NK-92 treated with Interleukin-12 subunit alpha and Interleukin-12 subunit beta, amount 100 ng/mL, for 24 hours (cell line): ENCODE results near the gene GDI1.

ENCODE experiments used
- DNase-seq: peaks from one replicate; lab custom pipeline; 2025; lab: John Stamatoyannopoulos, UW

The GDI1 gene

DNA sequence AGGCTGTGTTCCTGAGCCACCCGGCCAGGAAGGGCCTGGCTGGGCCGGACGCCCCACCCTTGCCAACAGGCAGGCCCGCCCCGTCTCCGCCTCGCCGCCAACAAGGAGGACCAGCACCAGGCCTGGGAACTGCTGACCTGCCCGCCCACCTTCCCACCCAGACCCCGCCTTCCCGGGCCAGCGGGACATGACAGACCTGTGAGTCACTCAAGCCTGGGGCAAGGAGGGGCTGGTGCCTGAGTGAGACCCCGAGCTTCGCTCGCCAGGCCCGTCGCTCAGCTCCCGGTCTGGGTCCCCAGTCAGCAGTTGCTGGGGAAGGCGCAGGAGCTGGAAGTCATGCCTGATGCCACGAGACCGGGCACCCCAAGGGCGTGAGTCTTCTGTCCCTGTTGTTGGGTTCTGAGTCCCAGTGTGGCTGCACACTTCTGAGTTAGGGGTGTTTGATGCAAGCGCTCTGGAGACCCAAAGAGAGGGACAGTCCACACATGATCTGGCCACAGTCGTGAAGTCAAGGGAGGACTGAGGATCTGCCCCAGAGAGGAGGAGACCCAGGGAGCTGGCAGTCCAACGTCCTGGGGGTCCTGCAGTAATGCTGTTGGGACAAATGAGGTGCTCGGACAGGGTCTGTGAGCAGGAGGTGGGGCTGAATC, 27.6 kb upstream of the GDI1 start, which contains the start of gene DNASE1L1:
Gene DNASE1L1 (minus strand): TSS at position 33 of the 650 bp plus-strand sequence. CDS start 3,686 bp downstream, outside the sequence.
- DNase-seq: no peak

DNA sequence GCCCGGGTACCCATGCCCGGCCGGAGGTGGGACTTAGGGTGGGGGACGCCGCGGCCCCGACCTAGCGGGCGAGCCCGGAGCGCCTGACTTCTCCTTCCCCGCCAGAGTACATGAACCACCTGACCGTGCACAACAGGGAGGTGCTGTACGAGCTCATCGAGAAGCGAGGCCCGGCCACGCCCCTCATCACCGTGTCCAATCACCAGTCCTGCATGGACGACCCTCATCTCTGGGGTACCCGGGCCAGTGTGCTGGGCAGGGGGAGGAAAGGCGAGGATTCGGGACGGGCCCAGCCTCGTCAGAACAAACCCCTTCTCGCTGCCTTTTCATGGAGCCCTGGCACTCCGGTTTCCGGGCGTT, 25.0 kb upstream of the GDI1 start:
- DNase-seq: peak; percentile 53

DNA sequence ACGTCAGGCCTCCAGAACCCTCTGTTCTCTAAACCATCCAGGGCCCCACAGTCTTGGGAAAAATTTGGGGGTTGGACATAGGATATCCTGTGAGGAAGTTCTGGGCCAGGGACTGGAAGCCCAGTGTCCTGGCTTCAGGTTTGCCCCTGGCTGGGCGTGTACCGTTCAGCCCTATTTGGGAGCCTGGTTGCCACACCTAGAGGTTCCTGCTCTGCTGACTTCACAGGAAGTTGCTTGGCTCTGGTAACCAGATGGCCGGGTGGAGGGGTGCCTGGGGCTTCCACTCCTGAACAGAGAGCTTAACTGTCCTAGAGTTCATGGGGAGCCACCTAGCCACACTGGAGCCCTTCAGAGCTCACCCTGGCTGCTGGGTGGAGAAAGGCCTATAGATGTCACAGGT, 24.5 kb upstream of the GDI1 start:
- peak; percentile 13 for DNase-seq

DNA sequence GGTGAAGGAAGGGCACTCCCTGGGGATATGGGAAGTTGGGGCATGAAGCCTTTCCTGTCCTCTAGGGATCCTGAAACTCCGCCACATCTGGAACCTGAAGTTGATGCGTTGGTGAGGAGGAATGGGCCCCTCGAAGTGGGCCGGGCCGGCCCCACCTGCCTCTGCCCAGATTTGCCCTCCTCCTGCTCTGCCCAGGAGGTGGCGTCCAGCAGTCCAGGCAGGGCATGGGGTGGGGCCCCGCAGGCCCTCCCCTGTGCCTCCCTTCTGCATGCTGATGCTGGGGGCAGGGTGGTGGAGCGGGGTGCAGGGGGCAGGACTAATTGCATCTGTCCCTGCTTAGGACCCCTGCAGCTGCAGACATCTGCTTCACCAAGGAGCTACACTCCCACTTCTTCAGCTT, 23.8 kb upstream of the GDI1 start:
- DNase-seq: no peak

DNA sequence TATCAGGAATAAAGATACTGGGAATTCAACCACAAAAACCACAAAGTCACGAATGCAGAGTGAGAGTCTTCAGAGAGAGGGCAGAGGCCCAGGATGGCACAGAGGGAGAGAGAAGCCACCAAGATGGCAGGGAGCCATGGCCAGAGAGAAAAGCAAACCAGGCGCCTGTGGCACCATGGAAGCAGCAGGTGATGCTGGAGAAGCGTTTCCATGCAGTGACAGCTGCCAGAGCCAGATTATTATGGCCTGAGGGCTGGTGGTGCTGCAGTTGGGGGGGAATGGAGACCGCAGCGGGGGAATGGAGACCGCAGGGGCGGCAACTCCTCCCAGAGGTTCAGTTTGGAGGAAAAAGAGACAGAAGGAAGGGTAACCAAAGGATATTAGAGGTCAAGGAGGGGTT, 19.8 kb upstream of the GDI1 start:
- DNase-seq: no peak

DNA sequence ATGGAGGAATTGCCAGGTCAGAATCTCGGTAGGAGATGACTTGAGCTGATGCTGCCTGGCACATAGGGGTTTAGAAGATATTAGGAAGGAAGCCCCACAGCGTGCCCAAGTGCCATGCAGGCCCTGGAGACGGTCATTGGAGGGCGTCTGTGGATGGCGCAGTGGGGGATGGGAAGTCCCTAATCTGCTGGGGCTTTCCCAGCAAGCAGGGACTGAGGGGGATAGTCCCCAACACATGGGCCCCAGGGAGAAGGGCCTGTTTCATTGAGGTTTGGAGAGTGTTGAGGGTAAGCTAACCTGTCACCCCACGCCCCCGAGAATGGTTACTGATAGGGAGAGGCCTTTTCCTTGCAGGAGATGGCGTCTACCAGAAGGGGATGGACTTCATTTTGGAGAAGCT, 17.8 kb upstream of the GDI1 start:
- DNase-seq: no peak

DNA sequence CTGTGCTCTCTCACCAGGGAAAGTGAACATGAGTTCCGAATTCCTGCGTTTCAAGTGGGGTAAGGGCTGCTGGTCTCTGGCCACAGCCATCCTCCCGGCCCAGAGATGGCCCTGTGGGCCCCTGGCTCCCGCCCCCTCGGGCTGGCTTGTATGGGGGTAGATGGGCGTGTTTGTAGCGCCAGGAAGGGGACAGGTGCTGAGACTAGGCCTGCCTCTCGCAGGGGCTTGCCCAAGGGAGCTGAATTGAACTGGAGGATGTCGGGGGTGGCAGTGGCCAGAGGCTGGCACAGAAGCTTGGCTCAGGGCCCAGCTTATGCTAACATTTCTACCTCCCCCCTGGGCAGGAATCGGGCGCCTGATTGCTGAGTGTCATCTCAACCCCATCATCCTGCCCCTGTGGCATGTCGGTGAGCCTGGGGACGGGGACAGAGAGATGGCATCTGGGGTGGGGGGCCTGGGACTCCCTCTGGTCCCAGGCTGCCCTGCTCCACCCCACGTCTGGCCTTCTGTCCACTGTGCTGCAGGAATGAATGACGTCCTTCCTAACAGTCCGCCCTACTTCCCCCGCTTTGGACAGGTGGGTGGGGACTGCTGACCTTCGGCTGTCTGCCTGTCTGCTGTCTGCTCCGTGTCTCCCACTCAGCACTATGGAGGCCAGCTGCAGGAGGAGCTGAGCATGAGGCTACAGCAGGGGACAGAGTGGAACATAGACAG, 17.1 kb upstream of the GDI1 start:
- no peak for DNase-seq

DNA sequence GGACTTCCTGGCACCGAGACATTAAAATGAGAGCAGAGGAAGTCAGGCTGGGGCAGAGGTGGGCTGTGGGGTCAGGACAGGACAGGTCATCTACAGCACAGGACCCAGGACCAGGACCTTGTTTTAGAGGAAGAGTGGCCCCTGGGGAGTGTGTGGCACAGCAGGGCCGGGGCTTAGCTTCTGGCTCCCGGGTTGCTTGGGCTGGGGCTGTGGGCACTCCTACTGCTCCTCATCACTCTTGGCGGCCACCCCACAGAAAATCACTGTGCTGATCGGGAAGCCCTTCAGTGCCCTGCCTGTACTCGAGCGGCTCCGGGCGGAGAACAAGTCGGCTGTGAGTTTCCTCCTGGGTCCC, 16.6 kb upstream of the GDI1 start:
- DNase-seq: no peak

DNA sequence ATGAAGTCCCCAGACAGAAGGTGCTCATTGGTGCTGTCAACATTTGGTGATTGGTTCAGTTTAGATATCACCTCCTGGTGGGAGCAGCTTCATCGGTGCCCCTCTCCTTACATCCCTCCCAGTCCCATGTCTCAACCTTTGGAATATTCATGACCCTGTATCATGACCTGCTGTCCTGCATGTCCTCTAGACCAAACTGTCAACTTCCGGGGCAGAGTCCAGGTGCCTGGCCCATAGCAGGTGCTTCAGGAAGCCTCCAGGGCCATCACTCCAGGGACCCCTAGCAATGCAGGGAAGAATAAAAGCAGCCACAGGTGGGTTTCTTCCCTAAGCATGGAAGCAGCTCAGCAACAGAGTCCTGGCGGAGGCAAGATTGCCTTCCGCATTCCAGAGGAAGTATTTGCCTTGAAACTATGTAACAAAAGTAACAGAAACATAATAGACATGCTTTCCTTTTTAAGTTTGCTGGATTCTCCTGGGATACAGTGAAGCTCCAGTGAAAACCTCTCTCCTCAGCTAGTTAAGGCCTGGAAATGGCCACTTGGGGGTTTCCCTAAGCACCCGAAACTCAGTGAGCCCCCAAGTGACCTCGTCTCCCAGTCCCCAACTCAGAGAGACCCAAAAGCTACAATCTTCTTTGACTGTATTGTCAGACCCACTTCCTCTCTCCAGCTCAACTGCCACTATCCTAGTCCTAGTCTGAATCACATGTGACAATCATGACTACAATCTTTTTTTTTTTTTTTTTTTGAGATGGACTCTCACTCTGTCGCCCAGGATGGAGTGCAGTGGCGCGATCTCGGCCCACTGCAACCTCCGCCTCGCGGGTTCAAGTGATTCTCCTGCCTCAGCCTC, 9.8 kb upstream of the GDI1 start:
- no peak for DNase-seq

DNA sequence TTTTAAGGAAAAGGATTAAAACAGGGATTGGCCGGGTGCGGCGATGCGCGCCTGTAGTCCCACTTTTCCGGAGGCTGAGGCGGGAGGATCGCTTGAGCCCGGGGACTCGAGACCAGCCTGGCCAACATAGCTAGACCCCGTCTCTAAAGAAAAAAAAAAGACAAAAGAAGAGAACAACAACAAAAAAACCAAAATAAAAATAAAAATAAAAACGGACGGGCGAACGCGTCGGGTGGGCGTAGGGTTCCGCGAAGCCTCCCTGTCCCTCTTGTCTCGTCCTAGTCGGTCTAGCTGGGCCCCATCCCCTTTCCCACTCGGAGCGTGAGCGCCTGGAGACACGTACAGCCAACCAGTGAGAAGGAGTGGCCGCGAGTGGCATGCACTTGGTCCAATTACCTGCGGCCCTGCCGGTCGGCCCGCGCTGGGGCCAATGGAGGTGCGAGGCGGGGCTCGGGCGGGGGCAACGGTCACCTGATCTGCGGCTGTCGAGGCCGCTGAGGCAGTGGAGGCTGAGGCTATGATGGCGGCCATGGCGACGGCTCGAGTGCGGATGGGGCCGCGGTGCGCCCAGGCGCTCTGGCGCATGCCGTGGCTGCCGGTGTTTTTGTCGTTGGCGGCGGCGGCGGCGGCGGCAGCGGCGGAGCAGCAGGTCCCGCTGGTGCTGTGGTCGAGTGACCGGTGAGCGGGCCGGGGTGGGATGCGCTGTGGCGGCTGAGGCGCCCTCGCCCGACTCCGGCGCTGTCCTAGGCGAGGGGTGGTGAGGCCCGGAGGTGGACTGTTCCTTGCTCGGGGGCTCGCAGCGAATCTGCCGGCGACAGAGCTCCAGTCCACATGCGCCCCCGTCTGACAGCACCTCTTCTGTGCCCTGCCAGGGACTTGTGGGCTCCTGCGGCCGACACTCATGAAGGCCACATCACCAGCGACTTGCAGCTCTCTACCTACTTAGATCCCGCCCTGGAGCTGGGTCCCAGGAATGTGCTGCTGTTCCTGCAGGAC, 8.5 kb upstream of the GDI1 start, which contains the start of gene ATP6AP1:
Gene ATP6AP1 (plus strand): TSS at position 502 of the 996 bp plus-strand sequence. CDS start 16 bp downstream, at position 518.
- DNase-seq: peak; percentile 83

DNA sequence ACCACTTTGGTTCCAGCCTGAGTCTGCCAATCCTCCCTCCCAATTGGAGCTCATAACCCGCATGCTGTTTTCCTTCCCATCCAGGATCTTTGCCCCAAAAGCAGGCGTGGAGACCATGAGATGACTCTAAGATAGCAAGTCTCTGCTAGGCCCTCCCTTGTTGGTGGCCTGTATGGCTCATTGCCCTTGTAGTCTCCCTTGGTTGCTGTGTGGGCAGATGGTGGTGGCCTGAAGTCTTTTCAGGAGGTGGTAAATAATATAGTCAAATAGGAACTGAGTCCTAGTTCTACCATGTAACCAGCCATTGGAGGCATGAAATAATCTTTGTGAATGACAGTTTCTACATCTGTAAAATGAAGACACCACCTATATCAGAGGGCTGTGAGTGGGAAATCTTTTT, 7.2 kb upstream of the GDI1 start:
- DNase-seq: no peak

DNA sequence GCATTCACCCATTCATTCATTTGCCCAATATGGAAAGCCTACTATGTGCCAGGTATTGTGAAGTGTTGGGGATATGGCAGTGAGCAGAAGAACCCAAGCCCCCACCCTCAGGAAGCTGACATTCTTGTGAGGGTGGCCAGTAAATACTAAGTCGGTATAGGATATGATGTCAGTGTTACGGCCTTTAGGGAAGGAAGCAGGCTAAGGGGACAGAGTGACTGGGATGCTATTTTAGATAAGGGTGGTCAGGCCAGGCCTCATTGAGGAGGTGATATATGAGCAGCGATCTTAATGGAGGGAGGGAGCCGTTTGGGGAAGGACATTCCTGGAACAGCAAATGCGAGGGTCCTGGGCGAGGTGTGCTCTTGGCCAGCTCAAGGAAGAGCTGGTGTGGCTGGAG, 6.5 kb upstream of the GDI1 start:
- DNase-seq: no peak

DNA sequence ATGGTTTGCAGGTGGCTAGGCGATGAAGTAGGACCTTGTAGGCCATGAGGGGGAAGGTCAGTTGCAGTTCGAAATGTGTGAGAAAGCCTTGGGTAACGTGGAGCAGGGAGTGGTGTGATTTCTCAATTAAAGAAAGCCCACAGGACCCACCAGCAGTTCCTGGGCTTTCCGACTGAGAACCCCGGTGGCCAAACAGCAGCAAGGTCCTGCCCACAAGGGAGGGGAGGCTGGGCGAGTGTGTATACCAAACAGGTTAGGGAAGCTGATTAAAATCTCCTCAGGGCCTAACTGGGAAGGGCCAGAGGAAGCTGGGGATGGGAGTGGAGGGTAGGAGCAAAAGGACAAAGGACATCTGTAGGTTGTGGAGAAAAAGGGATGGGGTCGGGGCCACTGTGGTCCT, 6.0 kb upstream of the GDI1 start:
- no peak for DNase-seq

DNA sequence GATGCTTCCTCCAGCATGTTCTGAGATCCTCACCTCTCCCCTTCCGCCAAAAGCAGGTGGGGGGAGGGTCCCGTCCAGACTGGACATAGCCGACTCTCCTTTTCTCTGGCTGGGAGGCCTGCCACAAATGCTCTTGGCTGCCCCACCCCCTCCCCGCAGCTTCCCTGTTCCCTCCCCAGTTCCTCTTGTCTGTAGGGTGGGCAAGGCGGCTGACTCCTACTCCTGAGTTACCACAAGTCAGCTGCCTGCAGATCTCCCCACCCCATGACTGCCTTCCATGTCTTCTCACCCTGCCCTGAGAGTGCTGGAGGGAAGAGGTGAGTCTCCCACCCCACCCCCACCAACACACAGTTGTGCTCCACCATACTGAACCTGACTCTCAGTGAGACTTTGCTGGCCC, 5.6 kb upstream of the GDI1 start:
- no peak for DNase-seq

DNA sequence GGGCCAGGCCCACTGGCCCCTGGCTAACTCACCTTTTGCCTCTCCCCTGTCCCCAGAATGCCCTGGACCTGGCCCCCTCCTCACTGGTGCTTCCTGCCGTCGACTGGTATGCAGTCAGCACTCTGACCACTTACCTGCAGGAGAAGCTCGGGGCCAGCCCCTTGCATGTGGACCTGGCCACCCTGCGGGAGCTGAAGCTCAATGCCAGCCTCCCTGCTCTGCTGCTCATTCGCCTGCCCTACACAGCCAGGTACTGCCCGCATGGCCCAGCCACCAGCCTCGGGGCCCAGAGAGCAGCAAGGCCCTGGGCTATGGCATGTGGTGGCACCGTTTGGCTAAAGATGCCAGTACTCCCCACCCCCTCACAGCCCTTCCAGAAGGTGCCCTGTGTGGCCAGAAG, 4.7 kb upstream of the GDI1 start:
- no peak for DNase-seq

DNA sequence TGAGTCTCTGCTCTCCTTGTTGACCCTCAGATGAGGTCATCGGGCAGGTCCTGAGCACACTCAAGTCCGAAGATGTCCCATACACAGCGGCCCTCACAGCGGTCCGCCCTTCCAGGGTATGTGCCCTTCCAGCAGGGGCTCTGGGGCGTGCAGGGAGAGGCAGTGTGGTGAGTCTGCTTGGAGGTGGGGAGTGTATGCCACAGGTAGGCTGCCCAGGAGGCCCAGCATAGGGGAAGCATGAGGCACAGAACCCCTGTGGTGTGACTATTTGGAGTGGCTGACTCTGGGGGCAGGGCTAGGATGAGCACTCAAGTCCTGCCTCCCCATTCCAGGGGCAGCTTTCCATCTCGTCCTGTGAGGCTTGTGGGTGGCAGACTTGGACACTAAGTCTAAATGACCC, 3.3 kb upstream of the GDI1 start:
- no peak for DNase-seq

DNA sequence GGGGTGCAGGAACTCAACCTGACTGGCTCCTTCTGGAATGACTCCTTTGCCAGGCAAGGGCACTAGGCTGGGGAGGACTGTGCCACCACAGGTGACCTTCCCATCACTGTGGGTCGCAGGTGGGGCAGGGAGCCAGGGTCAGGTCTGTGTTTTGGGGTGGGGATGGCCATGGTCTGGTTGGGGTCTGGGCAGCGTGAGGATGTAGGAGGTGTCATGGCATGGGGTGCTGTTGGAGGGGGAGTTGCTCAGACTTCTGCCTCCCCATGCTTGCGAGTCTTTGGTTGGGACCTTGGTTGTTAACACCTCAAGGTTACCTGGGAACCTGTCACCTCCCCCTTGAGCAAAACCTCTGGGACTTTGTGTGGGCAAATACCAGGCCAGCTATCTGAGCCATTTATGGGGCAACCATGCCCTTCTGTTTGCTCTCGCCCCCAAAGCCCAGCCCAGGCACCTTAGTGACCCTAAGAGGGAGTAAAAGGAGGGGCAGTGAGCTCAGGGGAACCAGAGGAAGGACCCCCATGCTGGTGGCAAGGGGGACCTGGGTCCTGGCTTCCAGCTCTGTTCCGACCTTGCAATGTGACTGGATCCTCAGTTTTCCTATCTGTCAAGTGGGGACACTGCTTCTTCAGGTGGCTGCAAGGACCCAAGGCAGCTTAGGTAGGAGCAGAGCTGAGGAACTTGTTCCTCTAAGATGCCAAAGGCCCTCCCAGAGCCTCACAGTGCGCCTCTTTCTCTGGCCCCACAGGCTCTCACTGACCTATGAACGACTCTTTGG, 2.4 kb upstream of the GDI1 start:
- DNase-seq: no peak

DNA sequence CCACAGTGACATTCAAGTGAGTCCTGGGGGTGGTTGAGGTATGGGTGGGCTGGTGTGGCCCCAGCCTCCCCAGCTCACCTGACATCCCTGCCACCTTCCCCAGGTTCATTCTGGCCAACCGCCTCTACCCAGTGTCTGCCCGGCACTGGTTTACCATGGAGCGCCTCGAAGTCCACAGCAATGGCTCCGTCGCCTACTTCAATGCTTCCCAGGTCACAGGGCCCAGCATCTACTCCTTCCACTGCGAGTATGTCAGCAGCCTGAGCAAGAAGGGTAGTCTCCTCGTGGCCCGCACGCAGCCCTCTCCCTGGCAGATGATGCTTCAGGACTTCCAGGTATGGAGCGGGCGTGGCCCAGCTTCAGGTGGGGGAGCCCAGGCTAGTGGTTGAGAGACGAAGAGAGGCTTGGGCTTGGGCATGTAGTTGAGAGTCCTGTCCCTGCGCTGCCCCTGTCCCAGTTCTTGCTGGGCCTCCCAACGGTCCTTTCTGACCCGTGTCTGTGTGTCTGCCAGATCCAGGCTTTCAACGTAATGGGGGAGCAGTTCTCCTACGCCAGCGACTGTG, 1.7 kb upstream of the GDI1 start:
- DNase-seq: no peak

DNA sequence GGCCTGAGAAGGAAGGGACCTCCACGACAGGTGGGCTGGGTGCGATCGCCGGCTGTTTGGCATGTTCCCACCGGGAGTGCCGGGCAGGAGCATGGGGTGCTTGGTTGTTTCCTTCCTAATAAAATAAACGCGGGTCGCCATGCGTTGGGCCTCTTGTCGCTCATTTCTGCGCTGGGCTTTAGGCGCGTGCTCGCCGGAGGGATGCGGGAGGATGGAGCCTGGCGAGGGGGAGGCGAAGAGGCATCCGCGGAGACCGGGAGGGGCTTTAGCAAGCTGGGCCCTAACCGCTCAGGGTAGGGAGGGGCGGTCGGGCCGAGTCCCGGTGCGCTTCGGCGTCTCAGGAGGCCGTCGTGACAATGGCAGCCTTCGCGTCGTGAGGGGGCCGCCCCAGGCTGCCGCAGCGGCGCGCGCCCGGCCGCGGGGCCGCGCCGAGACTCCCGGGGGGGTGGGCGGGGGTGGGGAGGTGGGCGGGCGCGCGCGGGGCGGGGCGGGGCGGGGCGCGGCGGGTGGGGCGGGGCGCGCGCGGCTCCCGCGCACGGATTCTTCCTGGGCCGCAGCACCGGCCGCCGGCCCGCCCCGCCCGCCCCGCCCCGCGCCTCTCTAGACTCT, 476 bp upstream of the GDI1 start:
- DNase-seq: no peak
